HG02571 (cell line): Measurements from ENCODE around the gene NFIA.
A peak's percentile ranks its signal among the peaks of the same experiment; 100 is the strongest.
"Not testable (repeated sequence)": the region's sequence is repeated elsewhere in the genome, so short reads cannot be mapped to it uniquely, and the experiment has no call there.

ENCODE experiments used
- ATAC-seq: cut with Tn5 transposase; IDR thresholded peaks from one replicate; pipeline ENCODE4 v1.9.1; 2021; ENCODE audit warnings: mild to moderate bottlenecking, moderate library complexity; ENCODE audit not compliant: unreplicated experiment

NFIA gene

DNA sequence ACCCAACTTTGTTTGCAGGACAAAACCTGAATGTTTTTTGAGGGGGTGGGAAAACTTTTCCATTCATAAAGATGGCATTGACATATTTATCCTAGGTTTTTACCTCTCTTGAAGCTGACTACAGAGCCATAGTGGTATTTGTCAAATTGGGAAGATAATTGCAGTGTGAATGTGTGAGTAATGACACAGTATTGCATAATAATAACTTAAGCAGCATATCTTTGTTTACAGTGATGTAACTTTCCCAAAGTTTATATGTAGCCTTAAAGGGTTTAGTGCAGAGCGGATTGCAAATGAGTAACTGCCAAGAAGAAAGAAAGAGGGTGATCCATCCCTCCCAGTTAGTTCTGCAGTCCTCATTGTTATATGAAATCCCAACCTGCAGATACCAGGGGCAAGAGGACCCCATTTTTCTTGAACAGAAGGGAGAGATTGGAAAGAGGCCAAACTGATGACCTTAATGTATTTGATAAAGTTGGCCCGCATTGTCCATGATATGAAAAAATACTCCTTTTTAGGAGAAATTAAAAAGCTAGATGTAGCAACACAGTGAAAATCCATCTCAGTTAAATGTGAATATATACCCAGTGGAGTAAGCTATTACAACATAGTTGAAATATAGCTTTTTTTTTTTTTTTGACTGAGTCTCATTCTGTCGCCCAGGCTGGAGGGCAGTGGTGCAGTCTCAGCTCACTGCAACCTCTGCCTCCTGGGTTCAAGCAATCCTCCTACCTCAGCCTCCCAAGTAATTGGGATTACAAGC lies 23.7 kb upstream of the NFIA start:
- ATAC-seq = no peak

DNA sequence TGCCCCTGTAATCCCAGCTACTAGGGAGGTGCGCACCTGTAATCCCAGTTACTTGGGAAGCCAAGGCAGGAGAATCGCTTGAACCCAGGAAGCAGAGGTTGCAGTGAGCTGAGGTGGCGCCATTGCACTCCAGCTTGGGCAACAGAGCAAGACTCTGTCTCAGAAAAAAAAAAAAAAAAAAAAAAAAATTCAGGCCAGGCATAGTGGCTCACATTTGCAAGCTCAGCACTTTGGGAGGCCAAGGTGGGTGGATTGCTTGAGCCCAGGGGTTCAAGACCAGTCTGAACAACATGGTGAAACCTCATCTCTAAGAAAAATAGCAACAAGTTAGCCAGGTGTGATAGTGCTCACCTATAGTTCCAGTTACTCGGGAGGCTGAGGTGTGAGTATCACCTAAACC lies 20.8 kb upstream of the NFIA start:
- ATAC-seq = not testable (repeated sequence)

DNA sequence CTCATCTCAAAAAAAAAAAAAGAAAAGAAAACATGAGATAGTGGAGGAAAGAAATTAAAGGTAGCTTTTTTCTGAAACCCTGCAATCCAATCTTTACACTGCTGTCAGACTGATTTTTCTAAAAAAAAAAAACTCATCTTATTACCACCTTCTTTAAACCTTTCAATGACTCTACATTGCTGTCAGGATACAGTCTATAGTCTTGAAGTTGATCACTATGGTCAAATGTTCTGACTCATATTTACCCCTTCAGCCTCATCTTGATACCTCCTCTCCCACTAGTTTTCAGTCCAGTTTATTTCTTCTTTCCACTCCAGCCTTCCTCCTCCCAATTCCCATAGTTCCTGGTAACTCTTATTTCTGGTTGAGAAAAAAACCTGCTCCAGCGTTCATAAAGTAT lies 17.7 kb upstream of the NFIA start:
- ATAC-seq = no peak

DNA sequence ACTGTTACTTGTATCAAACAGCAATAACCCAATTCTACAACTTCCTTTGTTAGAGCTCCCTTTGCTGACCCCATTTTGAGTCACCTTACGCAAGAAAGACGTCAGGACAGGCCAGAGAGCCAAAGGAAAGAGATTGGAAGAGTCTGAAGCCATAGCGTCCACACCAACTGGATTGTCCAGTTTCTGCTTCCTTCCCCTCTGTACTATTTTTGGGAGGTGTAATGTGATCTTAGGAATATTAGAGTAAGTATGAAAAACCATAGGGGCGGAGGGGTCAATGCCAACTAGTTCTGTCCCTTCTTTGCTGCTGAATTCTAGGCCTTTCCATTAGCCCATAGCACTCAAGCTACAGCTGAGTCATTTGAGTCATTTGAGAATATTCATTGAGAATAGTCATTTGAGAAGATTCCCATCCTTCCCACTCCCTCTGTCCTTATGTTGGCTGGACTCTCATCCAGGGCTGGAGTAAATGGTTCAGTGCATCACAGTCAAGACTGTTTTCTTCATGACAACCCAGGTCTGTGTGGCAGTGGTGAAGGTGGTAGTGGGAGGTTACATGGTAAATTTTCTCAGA lies 14.8 kb upstream of the NFIA start:
- ATAC-seq = no peak

DNA sequence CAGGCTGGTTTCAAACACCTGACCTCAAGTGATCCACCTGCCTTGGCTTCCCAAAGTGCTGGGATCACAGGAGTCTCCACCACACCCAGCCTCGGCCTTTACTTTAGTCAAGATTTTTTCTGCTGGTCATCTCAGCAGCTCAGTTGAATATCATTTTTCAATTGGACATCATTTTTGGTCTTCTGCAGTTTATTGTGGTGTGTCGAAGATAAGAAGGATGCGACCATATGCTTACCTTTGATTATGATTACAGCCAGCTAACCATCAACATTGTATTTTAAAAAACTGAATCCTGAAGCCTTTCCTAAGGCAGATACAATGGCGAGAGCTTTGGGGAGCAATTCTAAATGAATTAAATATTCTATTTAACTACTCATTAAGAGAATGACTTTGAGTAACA lies 12.3 kb upstream of the NFIA start:
- ATAC-seq = no peak

DNA sequence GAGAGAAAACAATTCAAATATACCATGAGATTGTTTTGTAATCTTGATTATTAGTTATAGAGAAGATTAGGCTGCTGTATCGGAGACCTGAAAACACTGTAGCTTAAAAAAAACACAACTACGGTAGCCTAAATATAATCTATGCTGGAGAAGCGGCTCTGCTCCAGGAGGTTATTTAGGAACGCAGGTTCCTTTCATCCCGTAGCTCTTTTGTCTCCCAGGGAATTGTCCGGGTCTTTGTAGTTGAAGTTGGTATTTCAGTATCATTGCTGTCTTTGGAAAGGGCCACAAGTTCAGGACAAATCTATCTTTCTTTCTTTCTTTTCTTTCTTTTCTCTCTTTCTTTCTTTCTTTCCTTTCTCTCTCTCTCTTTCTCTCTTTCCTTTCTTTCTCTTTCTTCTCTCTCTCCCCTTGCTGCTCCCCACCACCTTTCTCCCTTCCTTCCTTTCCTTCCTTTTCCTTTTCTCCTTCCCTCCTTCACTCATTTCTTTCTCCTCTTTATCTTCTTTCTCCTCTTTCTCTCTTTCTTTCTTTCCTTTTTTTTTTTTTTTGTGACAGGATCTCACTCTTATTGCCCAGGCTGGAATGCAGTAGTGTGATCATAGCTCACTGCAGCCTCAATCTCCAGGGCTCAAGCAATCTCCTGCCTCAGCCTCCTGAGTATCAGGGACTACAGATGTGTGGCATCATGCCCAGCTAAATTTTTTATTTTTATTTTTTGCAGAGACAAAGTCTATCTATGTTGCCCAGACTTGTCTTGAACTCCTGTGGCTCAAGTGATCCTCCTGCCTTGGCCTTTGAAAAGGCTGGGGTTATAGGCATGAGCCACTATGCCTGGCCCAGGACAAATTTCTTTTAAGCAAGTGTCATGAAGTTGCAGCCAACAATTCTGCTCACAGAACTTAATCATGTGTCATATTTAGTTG lies 10.9 kb upstream of the NFIA start:
- no peak for ATAC-seq

DNA sequence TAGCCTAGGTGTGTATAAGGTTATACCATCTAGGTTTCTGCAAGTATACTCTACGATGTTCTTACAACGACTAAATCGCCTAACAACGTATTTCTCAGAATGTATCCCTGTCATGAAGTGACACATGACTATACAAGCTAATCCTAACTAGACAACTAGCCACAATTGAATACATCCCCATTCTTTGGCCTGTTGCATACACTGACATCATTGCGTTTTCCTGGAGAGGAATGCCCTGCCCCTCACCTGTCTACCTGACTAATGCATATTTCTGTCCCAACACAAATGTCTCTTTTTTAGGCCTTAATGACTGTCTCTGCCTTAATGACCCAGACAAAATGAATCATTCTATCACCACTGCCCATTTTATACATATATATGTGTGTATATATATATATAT lies 8.5 kb upstream of the NFIA start:
- ATAC-seq = no peak

DNA sequence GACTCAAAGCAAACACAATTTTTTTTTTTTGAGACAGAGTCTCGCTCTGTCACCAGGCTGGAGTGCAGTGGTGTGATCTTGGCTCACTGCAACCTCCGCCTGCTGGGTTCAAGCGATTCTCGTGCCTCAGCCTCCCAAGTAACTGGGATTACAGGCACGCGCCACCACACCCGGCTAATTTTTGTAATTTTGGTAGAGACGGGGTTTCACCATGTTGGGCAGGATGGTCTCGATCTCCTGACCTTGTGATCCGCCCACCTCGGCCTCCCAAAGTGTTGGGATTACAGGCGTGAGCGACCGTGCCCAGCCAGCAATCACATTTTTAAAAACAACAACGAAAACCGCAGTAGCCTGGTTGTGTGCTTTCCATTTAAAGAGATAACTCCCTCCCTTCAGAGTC lies 6.5 kb upstream of the NFIA start:
- not testable (repeated sequence) for ATAC-seq

DNA sequence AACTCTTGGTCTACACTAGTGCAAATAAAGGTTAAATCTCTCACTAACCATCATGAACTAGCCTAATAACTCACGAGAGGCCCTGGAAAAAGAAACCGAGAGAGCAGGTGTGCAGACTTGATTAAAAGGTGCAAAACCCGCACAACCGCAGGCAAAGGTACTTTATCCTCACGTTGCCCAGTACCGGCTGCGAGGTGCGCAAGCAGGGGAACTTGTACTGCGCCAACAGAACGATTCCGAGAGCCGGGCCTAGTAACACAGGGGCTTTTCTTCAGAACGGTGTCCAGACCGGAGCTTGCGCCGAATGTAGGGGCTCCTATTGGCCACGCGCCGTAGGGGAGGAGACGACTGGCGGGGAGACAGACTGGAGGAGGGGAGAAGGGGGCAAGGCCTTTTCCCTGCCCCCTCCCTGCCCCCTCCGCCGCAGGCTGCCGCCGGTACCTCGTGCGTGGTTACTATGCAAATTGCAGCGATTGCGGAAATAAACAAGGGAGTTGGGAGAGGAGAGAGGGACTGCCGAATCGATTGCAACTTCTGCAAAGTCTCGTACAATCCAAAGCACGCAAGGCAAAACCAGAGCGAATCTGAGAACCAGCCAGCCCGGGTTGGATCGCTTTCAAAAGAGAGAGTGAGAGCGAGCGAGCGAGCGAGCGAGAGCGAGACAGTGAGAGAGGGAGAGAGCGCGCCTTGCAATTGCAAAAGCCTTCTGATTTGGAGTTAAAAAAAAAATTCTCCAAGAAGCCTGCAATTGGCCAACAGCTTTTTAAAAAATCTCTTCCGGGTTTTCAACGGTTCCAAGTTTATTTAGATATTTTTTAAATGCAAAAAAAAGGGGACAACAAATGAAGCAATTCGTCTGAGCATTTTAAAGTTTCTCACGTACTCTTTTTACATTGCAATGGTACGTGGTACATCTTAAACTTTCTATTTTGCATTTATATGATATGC lies 5.4 kb upstream of the NFIA start:
- peak; percentile 73 for ATAC-seq

DNA sequence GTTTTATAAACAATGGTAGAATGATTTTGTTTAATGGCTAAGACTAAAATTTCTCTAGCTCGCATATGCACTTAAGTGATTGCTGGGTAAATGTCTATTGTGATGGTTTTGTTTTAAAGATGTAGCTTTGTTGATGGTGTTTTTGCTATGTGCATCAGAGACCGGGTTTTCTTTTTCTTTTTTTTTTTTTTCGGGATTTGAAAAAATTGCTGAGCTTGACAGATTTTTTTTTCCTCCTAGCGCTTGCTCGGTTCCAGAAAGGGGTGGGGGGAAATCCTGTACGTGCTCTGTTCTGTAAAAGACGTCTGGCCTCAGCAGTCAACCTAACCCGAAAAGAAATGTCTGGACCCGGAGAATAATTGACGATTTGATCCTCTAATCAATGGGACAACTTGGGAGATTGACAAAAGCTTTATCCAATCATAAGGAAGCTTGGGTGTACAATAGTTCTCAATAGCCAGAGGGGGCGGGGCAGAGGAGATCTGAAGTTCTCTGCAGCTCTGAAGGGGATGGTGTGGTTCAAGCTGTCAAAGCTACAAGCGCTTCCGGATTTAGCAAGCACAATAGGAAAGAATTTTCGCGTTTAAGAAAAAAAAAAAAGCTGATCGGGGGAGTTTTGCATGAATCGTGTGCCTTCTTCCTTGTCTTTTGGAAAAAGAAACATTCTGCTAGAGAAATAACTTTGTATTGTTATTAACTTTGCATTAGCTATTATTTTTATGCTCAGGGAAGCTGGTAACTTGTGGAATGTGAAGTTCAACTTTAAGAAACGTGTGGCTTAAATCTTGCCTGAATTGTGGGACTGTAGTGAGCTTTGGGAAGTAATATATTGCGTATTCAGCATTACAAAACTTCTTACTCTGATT lies 4.5 kb upstream of the NFIA start:
- ATAC-seq = no peak

DNA sequence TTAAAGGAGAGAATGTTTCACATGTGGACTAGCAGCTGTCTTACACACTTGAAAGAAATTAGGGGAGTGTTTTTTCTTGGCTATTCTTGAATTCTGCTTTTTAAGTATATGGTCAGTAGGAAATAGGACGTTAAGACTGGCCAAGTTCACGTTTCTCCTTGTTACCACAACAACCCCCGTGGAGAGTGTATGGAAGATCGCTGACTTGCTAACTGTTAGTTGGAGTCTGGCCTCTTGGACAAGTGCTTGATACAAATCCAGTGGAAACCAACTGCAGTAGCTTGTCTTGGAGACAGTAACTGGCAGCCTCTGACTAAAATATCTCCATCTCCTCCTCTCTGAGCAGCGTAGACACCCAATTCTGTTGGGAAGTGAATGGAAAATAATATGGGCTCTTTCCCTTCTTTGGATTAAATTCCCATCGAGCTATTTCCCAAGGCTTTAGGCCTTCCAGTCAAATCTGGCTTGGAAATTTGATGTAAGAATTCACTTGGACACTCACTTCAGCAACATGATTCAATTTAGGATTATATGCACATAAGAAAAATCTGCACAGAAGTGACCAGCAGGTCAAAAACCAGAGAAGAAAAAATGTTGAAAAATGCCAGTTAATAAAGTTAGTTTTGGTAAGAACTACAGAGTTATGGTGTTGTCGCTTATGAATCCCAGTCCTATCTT lies 3.6 kb upstream of the NFIA start:
- ATAC-seq = no peak

DNA sequence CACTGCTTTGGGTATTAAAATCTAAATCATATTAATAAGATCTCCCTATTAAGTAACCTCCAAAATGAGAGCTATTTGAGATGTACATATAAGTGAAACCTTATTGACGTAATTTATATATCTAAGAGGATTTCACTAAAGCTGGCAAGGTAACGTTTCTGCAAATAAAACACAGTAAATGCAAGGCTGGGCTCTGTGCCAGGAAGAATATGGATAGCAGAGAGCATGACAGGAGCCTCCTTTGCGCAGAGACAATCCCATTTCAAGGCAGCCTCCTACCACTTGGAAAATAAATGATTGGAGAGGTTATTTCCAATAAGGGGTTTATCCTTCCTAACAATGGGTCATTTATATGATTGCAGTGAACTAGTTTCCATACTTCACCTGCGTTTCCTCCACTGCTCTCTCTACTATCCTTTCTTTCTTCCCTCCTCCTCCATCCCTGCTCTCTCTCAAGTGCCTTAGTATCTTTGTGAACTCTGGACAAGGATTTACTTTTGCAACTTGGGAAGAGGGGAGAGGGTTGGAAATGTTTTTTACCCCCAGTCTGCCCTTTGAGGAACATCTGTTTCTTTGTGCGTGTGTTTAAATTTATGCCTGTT lies 3.0 kb upstream of the NFIA start:
- ATAC-seq = no peak

DNA sequence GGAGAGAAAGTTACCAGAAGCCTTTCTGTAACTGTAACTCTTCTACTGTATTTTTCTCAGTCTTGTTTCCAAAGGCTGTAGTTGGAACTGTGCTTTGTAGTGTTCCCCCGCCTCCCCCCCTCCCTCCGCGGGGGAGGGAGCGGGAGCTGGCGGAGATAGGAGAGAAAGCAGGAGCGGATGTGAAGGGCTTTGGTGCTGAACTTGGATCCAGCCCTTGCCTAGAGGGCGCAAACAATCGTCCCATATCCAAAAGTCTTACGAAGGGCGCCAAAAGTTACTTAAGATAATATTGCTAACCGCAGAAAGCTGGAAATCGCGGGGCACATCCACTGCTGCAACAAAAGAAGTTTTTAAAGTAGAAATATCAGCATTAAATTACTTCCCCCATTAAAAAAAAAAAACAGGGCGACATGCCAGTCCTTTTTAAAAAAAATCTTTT lies 2.4 kb upstream of the NFIA start:
- ATAC-seq = no peak

DNA sequence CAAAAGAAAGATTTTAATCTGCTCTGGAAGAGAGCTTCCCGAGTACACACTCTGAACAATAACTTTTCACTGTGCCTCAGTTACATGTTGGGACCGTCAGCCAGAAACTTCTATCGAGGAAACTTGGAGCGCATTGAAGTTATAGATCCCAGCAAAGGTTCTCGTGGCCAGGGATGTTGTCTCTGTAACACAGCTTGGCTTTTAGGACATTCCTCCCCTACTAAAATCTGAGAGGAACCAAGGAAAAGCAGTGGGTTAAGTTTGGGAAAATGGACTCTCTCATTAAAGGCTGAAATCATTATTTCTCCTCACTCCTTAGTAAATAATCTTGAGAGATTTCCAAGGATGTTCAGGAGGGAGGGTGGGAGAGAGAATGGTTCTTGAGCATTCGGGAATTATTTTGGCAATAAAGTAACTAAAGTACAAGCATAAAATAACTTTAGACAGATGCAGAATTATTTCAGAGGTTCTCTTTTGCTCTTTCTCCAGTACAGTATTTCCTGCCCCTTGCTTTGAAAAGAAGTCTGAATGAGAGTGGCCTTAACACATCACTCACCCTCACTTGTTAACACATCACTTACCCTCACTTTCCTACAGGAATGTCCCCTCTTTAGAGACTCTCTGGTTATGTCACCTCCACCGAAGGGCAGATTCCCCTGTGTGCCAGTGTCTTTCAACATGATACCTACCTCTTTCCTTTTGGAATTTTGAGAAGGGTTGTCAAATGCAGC lies 1.8 kb upstream of the NFIA start:
- ATAC-seq = no peak

DNA sequence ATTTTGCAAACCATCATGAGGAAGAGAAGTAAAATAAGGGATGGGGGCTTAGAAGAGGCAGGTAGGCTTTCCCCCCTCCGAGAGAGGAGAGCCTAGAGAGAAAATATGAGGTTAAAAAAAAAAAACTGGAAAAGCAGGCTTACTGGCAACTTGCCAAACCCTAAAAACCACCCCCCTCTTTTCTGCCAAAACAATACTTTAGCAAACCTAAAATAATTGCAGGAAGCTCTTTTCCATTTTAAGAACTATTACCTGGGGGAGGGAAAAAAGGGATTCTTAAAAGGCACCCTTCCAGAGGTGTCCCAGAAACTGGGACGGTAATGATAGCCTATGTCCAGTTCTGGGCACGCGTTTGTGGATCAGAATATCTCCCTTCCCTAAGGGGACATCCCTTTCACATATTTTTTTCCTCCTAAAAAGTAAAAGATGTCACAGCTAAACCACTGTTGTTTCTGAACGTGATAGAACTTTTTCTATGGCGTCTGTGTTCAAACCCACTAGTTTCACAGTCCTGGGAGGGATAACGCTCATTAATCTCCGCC lies 1.1 kb upstream of the NFIA start:
- no peak for ATAC-seq

DNA sequence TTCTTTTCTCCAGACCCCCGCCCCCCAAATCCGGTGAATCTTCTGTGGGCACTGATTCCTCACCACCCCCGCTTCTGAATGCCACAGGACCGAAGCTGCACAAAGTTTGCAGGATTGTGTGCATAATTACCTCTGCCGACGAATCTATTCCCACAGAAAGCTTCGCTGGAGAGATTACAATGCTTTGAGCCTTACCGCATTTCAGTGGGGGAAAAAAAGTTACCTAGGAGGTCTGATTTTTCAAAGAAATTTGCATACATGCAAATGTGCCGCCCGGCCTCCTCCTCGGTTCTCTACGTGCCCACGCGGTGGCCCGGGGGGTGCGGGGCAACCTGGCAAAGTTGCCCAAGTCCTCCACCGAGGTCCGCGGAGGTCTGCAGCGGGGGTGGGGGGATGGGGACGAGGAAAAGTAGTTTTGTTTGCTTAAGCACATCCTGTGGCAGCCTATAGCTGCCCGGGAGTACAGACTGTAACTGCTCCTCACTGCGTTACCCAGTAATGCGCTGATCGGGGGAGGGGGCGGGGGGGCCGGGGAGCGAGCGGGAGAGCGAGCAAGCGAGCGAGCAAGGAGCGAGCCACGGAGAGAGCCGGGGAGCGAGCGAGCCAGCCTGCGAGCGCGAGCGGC lies 563 bp upstream of the NFIA start:
- ATAC-seq = no peak
